Type B pancreatic cell (in vitro differentiated cells): ENCODE measurements around the gene RAD50. TPM values are rescaled to one million over a fixed set of nuclear protein-coding genes. Genes with fewer than 3 reads are reported as not detected.

Source experiments
- DNase-seq: peaks from one replicate; pipeline ENCODE4 v3.0.0; 2021; ENCODE audit warnings: mixed read lengths; ENCODE audit not compliant: unreplicated experiment; ENCODE audit errors: extremely low spot score
- H3K27ac Mint-ChIP-seq: 2 replicates; pipeline ENCODE4 v1.8.0; 2021; ENCODE audit warnings: mild to moderate bottlenecking, mixed read lengths
- H3K27me3 Mint-ChIP-seq: 2 replicates; pipeline ENCODE4 v1.8.0; 2021; ENCODE audit warnings: mixed read lengths
- H3K36me3 Mint-ChIP-seq: 2 replicates; pipeline ENCODE4 v1.8.0; 2021; ENCODE audit warnings: mixed read lengths
- H3K4me1 Mint-ChIP-seq: one replicate; pipeline ENCODE4 v1.8.0; 2021; ENCODE audit warnings: mixed read lengths; ENCODE audit not compliant: unreplicated experiment
- H3K4me3 Mint-ChIP-seq: 2 replicates; pipeline ENCODE4 v1.8.0; 2021; ENCODE audit warnings: mild to moderate bottlenecking, mixed read lengths
- H3K9me3 Mint-ChIP-seq: 2 replicates; pipeline ENCODE4 v1.8.0; 2021; ENCODE audit warnings: mixed read lengths
- total RNA-seq: library from RNA; stranded (reverse); gene quantifications from 2 replicates; pipeline ENCODE4 v1.2.1, GENCODE V29; 2021; ENCODE audit warnings: low replicate concordance
- TF ChIP-seq, protein P1 (sequence below): fragments of 200-600 bp; sonication (generic); conservative IDR thresholded peaks from 2 replicates; pipeline ENCODE4 v1.5.0; 2021; ENCODE audit warnings: antibody characterized with exemption, mild to moderate bottlenecking

RAD50 gene
- total RNA-seq, 1 donor from 2014 or later, result 41.3 TPM

DNA sequence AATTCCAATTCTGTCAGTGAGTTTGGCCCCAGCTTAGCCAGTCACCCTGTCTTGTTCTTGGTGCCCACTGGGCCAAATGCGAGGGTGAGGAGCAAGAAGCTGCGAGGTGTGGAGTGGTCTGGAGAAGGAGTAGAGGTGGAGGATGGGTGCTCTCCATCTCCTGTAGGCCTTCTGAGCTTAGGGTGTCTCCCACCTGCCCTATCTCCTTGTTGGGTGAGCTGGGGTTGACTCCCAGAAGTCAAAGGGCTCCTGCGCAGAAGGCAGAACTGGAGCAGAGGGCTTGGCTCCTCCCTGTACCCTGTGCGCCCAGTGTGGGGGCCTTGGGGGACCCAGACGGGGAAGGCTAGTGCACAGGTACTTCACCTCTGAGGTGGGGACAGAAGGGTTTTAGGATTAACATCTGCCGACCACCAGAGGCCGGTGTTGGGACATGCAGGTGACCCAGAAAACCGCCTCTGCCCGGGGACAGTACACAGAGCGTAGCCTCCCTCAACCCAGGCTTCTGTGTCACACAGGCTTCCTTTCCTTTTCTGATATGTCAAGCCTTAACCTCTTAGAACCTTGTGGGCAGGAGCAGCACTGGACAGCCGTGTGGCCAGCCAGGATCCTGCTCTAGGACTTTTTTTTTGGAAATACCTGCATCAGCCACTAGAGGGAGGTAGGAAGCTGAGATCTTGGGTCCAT, 30.3 kb upstream of the RAD50 start:
- H3K9me3 Mint-ChIP-seq, result no peaks in the 10 kb centered on the region
- peak overlapping the region; percentile 70 for H3K4me3 Mint-ChIP-seq
- H3K36me3 Mint-ChIP-seq, result no peaks in the 10 kb centered on the region
- TF ChIP-seq, protein P1, sequence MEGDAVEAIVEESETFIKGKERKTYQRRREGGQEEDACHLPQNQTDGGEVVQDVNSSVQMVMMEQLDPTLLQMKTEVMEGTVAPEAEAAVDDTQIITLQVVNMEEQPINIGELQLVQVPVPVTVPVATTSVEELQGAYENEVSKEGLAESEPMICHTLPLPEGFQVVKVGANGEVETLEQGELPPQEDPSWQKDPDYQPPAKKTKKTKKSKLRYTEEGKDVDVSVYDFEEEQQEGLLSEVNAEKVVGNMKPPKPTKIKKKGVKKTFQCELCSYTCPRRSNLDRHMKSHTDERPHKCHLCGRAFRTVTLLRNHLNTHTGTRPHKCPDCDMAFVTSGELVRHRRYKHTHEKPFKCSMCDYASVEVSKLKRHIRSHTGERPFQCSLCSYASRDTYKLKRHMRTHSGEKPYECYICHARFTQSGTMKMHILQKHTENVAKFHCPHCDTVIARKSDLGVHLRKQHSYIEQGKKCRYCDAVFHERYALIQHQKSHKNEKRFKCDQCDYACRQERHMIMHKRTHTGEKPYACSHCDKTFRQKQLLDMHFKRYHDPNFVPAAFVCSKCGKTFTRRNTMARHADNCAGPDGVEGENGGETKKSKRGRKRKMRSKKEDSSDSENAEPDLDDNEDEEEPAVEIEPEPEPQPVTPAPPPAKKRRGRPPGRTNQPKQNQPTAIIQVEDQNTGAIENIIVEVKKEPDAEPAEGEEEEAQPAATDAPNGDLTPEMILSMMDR, result peak; percentile 93
- H3K27me3 Mint-ChIP-seq, result peaks cover 17% of the 10 kb centered on the region
- no peak overlapping the region for H3K27ac Mint-ChIP-seq
- peaks cover 5% of the 10 kb centered on the region for H3K4me1 Mint-ChIP-seq
- no peak for DNase-seq

DNA sequence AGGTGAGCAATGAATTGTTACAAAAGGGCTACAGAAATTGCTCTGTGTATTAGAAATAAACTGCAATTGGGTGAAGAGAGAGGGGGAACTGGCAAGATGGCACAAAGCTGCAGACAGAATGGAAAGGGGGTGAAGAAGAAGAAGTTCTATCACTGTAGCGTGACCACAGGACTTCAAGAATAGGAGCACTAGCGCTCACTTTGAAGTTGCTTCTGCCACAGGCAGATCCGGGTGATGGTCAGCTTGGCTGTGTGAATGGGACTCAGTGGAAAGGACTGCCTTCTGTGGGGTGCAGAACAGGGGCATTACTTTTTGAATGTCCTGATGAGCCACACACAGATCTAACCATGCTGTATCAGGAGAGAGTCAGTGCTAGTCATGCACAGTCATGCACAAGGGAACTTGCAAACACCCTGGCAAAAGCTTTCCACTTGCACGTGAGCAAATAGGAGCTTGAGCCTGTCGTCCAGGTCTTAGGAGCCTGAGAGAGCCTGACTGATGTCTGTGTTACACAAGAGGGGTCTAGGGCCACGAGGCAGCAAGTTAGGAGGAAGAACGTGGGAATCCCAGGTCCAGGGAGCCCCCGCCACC, 29.7 kb upstream of the RAD50 start:
- H3K27me3 Mint-ChIP-seq, result peaks cover 23% of the 10 kb centered on the region
- peak overlapping the region; percentile 70 for H3K4me3 Mint-ChIP-seq
- no peak overlapping the region for H3K27ac Mint-ChIP-seq
- DNase-seq, result no peak
- H3K4me1 Mint-ChIP-seq, result peaks cover 5% of the 10 kb centered on the region
- TF ChIP-seq, protein P1, result no peak
- H3K36me3 Mint-ChIP-seq, result no peaks in the 10 kb centered on the region
- H3K9me3 Mint-ChIP-seq, result no peaks in the 10 kb centered on the region

DNA sequence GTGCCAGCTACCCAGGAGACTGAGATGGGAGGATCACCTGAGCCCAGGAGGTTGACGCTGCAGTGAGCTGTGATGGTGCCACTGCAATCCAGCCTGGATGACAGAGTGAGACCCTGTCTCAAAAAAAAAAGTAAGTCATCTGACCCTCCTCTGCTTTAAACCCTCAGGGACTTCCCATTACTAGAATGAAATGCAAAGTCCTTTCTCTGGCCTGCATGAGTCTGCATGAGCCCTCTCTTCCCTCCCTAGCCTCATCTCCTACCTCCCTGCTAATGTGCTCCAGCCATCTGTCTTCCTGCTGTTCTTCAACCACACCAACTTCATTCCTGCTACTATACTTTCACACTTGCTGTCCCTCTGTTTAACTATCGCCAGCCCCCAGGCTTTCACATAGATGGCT, 28.8 kb upstream of the RAD50 start:
- no peaks in the 10 kb centered on the region for H3K9me3 Mint-ChIP-seq

DNA sequence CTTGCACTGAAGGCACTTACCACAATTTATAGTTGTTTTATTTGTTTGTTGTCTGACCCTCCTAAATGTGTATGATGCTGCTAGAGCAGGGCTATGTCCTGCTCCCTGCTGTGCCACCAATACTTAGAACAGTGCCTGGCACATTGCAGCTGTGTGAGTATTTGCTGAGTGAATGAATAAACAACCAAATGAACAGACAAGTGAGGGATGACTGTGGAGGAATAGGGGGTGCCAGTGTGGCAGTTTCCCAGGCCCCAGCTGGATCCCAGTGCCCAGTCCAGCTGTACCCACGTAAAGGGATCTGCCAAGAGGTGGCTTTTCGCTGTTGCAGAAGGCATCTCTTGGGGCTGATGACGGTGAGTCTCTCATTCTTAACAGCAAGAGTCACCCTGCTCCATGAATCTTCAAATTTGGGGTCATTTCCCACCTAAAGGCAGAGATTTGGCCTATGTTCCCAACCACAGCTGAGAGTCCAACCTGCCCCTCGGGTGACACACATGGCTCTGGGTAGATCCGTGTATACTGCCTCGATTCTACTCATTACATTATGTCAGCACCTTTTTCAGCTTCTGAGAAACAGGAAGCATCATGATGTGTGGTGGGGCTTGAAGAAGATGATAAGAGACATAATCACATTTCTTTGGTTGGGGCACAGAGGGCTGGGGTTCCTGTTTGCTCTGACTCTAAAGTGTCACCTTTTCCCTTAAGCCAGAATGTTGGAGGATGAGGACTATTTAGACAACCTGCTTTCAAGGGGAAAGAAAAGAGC, 27.7 kb upstream of the RAD50 start:
- H3K27ac Mint-ChIP-seq, result no peak overlapping the region
- DNase-seq, result no peak
- H3K27me3 Mint-ChIP-seq, result peaks cover 29% of the 10 kb centered on the region
- TF ChIP-seq, protein P1, result no peak
- peaks cover 5% of the 10 kb centered on the region for H3K4me1 Mint-ChIP-seq
- H3K36me3 Mint-ChIP-seq, result no peaks in the 10 kb centered on the region
- H3K9me3 Mint-ChIP-seq, result no peaks in the 10 kb centered on the region
- H3K4me3 Mint-ChIP-seq, result no peak overlapping the region

More for the DNA sequence above, 28.8 kb upstream of the RAD50 start:
- Mint-ChIP-seq H3K27me3 (peaks cover 30% of the 10 kb centered on the region), H3K36me3 (no peaks in the 10 kb centered on the region), H3K4me1 (peaks cover 5% of the 10 kb centered on the region), H3K4me3 (no peak overlapping the region), H3K27ac (no peak overlapping the region)
- DNase-seq, result no peak
- TF ChIP-seq, protein P1, result no peak

DNA sequence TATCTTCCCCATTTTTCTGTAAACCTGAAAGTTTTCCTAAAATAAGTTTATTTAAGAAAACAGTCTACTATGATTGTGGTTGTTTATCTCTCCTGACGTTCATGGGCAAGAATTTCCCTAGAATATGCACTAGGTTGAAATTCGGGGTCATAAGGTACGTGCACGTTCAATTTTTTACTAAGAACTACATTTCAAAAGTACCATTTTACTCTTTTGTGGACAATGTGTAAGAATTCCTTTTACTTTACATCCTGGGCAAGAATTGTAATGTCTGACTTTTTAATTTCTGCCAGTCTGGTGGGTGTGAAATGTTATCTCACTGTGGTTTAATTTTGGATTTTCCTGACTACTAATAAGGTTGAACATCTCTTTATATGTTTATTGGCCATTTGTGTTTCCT, 25.8 kb upstream of the RAD50 start:
- H3K9me3 Mint-ChIP-seq, result no peaks in the 10 kb centered on the region
- H3K27ac Mint-ChIP-seq, result no peak overlapping the region
- H3K27me3 Mint-ChIP-seq, result peaks cover 38% of the 10 kb centered on the region
- H3K36me3 Mint-ChIP-seq, result no peaks in the 10 kb centered on the region
- DNase-seq, result no peak
- peaks cover 5% of the 10 kb centered on the region for H3K4me1 Mint-ChIP-seq
- H3K4me3 Mint-ChIP-seq, result no peak overlapping the region
- TF ChIP-seq, protein P1, result no peak
